KMS-11 (cell line): ENCODE measurements around the gene EMILIN2.

ENCODE experiments used
- H2AFZ ChIP-seq: fragments of 200-600 bp; sonication (generic); 2 replicates; pipeline ENCODE4 v1.6.1; 2016; ENCODE audit warnings: antibody characterized with exemption, mixed run types, low read depth
- H3K27ac ChIP-seq: fragments of 200-600 bp; sonication (generic); 2 replicates; pipeline ENCODE4 v1.6.1; 2016; ENCODE audit warnings: mild to moderate bottlenecking, mixed run types
- H3K27me3 ChIP-seq: fragments of 200-600 bp; sonication (generic); 2 replicates; pipeline ENCODE4 v1.6.1; 2017; ENCODE audit warnings: mild to moderate bottlenecking, low read depth, mixed run types, moderate library complexity; ENCODE audit not compliant: insufficient read depth
- H3K36me3 ChIP-seq: fragments of 200-600 bp; sonication (generic); 2 replicates; pipeline ENCODE4 v1.6.1; 2017; ENCODE audit warnings: mild to moderate bottlenecking, mixed run types; ENCODE audit not compliant: insufficient read depth
- H3K4me1 ChIP-seq: fragments of 200-600 bp; sonication (generic); 2 replicates; pipeline ENCODE4 v1.6.1; 2016; ENCODE audit warnings: mild to moderate bottlenecking, low read depth, mixed run types; ENCODE audit not compliant: poor library complexity, severe bottlenecking
- H3K4me2 ChIP-seq: fragments of 200-600 bp; sonication (generic); 2 replicates; pipeline ENCODE4 v1.7.0; 2016; ENCODE audit warnings: mild to moderate bottlenecking, mixed run types
- H3K4me3 ChIP-seq: fragments of 200-600 bp; sonication (generic); IDR thresholded peaks from 2 replicates; pipeline ENCODE4 v1.6.1; 2017; ENCODE audit warnings: low read depth, low read length, mixed read lengths; ENCODE audit not compliant: insufficient read depth
- H3K79me2 ChIP-seq: fragments of 200-600 bp; sonication (generic); 2 replicates; pipeline ENCODE4 v1.6.1; 2016; ENCODE audit warnings: low read depth, mixed run types; ENCODE audit not compliant: insufficient read depth
- H3K9ac ChIP-seq: fragments of 200-600 bp; sonication (generic); 2 replicates; pipeline ENCODE4 v1.6.1; 2016; ENCODE audit warnings: mild to moderate bottlenecking, mixed run types
- H4K20me1 ChIP-seq: fragments of 200-600 bp; sonication (generic); 2 replicates; pipeline ENCODE4 v1.6.1; 2016; ENCODE audit warnings: mild to moderate bottlenecking, mixed run types; ENCODE audit not compliant: insufficient read depth
- CTCF ChIP-seq: fragments of 200-600 bp; sonication (generic); conservative IDR thresholded peaks from 2 replicates; pipeline ENCODE4 v1.6.1; 2017; ENCODE audit warnings: low read depth, mild to moderate bottlenecking, antibody characterized with exemption, low read length, moderate library complexity, mixed read lengths

EMILIN2 gene

GRCh38 chr18:2811416-2811815 is 35.4 kb upstream of the EMILIN2 start:
- Histone ChIP-seq H2AFZ (no peak overlapping the region), H3K27me3 (no peaks in the 10 kb centered on the region), H4K20me1 (no peaks in the 10 kb centered on the region), H3K4me2 (no peak overlapping the region), H3K9ac (no peak overlapping the region), H3K27ac (no peak overlapping the region), H3K4me3 (no peak overlapping the region), H3K4me1 (no peaks in the 10 kb centered on the region), H3K36me3 (no peaks in the 10 kb centered on the region), H3K79me2 (no peaks in the 10 kb centered on the region)
- no peak for TF ChIP-seq CTCF

GRCh38 chr18:2814928-2815327 is 31.9 kb upstream of the EMILIN2 start:
- no peaks in the 10 kb centered on the region for H3K27me3 ChIP-seq

GRCh38 chr18:2818281-2818680 is 28.5 kb upstream of the EMILIN2 start:
- Histone ChIP-seq H3K4me3 (no peak overlapping the region), H3K27ac (no peak overlapping the region), H3K36me3 (no peaks in the 10 kb centered on the region), H3K4me2 (no peak overlapping the region), H3K79me2 (no peaks in the 10 kb centered on the region), H3K27me3 (no peaks in the 10 kb centered on the region), H3K4me1 (no peaks in the 10 kb centered on the region), H2AFZ (no peak overlapping the region), H4K20me1 (no peaks in the 10 kb centered on the region), H3K9ac (no peak overlapping the region)
- TF ChIP-seq CTCF = no peak

More at GRCh38 chr18:2814928-2815327, 31.9 kb upstream of the EMILIN2 start:
- H2AFZ ChIP-seq = no peak overlapping the region
- H3K36me3 ChIP-seq = no peaks in the 10 kb centered on the region
- H4K20me1 ChIP-seq = no peaks in the 10 kb centered on the region
- H3K79me2 ChIP-seq = no peaks in the 10 kb centered on the region
- H3K27ac ChIP-seq = no peak overlapping the region
- H3K4me3 ChIP-seq = no peak overlapping the region
- H3K4me2 ChIP-seq = no peak overlapping the region
- H3K9ac ChIP-seq = no peak overlapping the region
- no peak for TF ChIP-seq CTCF
- H3K4me1 ChIP-seq = no peaks in the 10 kb centered on the region

GRCh38 chr18:2821695-2822094 is 25.1 kb upstream of the EMILIN2 start:
- Histone ChIP-seq H3K4me1 (no peaks in the 10 kb centered on the region), H2AFZ (no peak overlapping the region), H3K4me2 (no peak overlapping the region), H3K9ac (no peak overlapping the region), H3K79me2 (no peaks in the 10 kb centered on the region), H3K36me3 (no peaks in the 10 kb centered on the region), H3K4me3 (no peak overlapping the region), H3K27me3 (no peaks in the 10 kb centered on the region), H4K20me1 (no peaks in the 10 kb centered on the region), H3K27ac (no peak overlapping the region)
- TF ChIP-seq CTCF = no peak
